Medulla oblongata (tissue), 1 donor: ENCODE results near the gene NKX2-4.
"Not testable (repeated sequence)": the region's sequence is repeated elsewhere in the genome, so short reads cannot be mapped to it uniquely, and the experiment has no call there.

ENCODE experiments used
- DNase-seq: peaks from one replicate; pipeline ENCODE4 v3.0.0-alpha.2; 2015; ENCODE audit errors: extremely low spot score

NKX2-4 gene

GRCh38 chr20:21397341-21398108, at the start of gene NKX2-4:
Gene NKX2-4, minus strand, starts transcription at chr20:21397526. Its CDS starts 127 bp downstream, at chr20:21397399.
- DNase-seq, result no peak

- no peak for DNase-seq
These were observed 40.5 kb upstream of the NKX2-4 start for GRCh38 chr20:21437816-21438215.

GRCh38 chr20:21437248-21437647, 39.9 kb upstream of the NKX2-4 start:
- no peak for DNase-seq

DNA sequence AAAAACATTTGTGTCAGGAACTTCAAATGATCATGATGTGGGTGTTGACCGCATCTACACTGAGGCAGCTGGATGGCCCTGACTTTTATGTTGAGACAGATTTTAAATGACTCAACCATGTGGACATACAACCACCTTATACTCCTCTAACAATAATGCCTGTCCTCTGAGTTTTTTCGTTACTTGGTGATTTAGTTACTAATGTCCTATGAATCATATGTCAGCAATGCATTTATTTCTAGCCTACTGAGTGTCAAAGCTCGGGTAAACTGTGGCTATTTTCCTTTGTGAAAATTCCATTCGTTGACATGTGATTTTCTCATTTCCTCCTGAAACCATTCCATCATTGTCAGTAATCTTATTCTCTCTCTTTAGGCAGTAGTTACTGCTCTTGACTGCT, 38.9 kb upstream of the NKX2-4 start:
- DNase-seq, result no peak

- DNase-seq, result no peak
These were observed 38.2 kb upstream of the NKX2-4 start for GRCh38 chr20:21435576-21435975.

DNA sequence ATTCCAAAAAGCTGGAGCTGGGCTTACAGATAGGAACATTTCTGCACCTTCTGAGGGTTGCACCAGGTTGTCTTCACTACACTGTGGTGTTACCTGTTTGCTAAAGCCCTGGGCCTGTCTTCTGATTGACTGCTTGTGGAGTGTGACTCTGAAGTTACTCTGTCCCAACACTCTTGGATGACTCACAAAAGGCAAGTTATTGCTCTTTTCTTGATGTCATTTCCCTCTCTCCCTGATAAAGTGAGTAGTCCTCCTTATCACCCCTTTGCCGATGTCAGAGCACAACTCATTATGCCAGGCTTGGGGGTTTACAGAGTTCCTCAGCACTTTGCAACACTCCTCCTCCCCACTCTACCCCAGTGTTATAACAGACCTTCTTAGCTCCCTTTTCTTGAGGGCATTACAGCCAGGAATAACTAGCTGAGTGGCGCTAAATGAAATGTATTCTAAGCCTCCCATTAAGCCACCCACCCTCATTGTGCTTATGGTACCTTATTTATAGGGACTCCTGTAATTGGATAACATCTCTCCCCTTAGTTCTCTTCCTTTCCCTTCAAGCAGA, 36.1 kb upstream of the NKX2-4 start:
- DNase-seq, result no peak

DNA sequence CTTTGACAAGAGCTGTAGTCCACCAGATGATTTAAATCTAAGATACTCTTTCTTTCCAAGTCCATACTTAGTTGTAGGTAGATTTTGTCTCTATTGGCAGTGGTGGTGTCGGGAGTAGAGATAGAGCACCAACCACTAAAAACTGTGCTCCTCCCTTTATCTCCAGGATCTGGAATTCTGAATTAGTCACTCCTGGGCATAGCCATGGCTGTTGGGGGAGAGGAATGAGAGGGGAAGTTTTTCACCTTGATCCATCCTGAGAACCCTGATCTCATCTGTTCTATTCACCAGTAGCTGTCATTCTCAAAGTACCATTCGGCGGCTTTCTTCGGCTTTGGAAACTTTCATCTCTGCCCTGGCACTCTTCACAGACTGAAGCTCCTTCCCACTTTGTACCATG, 35.6 kb upstream of the NKX2-4 start:
- DNase-seq, result no peak

GRCh38 chr20:21430020-21430419, 32.7 kb upstream of the NKX2-4 start:
- DNase-seq, result no peak

DNA sequence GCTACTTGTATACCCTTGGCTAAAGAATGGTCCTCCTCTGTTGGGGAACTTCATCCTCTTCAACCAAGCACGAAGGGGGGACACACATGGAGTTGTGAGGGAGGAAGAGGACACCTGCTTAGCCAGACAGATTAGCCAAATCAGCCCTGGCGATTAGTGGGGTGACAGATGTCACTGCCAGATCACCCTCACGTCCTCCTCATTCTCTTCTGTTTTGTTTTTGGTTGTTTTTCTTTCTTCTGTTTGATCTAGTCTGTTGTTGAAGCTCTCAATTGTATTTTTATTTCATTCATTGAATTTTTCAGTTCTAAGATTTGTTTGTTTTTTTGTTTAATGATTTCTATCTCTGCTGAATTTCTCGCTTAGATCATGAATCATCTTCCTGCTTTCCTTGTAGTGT, 27.5 kb upstream of the NKX2-4 start:
- no peak for DNase-seq

GRCh38 chr20:21423712-21424111, 26.4 kb upstream of the NKX2-4 start:
- not testable (repeated sequence) for DNase-seq

- DNase-seq, result no peak
These were observed 24.4 kb upstream of the NKX2-4 start for GRCh38 chr20:21421601-21422236.

DNA sequence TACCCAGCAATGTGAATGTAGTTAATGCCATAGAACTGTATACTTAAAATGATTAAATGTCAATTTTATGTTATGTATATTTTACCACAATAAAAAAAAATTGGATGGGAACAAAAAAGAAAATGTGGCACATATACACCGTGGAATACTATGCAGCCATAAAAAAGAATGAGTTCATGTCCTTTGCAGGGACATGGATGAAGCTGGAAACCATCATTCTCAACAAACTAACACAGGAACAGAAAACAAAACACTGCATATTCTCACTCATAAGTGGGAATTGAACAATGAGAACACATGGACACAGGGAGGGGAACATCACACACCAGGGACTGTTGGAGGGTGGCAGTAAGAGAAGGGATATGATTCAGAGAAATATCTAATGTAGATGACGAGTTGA, 21.8 kb upstream of the NKX2-4 start:
- not testable (repeated sequence) for DNase-seq

- not testable (repeated sequence) for DNase-seq
These were observed 16.7 kb upstream of the NKX2-4 start for GRCh38 chr20:21413996-21414395.

- DNase-seq, result no peak
These were observed 14.4 kb upstream of the NKX2-4 start for GRCh38 chr20:21411725-21412124.

GRCh38 chr20:21399005-21399475, 1.7 kb upstream of the NKX2-4 start:
- DNase-seq, result no peak

DNA sequence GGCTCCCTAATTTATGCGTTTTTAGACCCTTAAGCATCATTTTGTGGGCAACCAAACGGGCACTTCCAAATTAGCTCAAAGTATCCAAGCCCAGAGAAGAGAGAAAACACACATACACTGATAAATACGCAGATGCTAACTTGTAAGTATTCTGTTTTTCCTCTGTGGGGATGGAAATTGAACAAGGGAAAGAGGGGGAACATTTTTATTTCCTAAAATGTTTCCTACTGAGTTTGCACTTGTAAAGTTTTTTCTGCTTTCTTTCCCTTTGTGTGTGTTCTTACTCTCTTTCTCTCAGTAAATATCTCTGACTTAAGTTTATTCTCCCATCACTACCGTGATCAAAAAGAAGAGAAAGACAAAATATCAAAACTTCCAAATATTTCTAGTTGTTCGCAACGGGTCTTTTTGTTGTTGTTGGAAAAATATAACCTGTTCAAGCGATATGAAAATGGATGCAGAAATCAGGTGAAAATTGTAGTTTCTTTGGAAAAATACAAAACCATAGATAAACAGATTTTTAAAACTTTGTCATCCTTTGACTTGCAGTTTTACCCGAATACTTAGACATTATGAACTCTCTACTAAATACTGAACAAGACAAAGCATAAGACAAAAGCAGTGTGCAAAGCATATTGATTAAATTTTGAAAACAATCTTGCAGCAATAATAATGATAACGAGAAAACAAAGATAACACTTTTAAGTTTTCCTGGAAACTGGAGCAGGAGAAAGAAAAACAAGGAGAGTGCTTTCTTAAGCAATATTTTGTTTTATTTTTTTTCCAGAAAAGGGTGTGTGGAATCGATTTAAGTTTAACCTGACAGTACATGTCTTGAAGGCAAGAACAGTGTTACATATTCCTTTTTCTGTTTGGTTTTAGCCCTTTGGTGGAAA, 1.0 kb upstream of the NKX2-4 start:
- no peak for DNase-seq

GRCh38 chr20:21396599-21397340, 556 bp downstream of the NKX2-4 start:
- no peak for DNase-seq

DNA sequence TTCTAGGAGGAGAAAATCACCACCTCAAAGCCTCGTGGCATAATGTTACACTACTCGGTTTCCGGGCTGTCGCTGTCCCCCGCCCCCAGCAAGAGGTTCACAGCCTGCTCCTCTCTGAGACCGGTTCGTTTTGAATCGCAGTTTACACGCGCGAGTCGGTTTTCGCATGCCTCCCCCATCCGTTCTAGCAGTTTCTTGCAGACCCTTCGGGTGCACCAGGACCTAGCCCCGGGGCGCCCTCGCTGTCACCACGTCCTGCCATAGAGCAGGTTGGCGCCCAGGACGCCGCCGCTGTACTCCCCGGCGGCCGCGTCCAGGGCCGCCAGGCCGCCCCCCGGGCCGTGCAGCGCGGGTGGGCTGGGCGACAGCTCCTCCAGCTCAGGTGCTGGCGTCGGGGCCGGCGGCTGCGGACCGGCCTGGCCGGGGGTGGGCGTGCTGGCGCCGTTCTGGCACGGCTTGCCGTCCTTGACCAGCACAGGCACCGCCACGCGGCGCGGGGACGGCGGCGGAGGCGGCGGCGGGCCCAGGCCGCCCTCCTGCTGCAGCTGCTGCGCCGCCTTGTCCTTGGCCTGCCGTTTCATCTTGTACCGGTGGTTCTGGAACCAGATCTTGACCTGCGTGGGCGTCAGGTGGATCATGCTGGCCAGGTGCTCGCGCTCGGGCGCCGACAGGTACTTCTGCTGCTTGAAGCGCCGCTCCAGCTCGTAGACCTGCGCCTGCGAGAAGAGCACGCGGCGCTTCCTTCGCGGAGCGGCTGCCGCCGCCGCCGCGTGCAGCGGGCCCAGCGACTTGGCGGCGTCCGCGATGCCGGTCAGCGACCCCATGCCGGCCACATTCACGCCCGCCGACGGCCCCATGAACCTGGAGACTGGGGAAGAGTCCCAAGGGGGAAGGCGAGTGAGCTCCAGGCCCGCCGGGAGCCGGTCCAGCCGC, 1.4 kb downstream of the NKX2-4 start:
- DNase-seq, result no peak

GRCh38 chr20:21395051-21395665, 2.2 kb downstream of the NKX2-4 start:
- DNase-seq, result no peak

DNA sequence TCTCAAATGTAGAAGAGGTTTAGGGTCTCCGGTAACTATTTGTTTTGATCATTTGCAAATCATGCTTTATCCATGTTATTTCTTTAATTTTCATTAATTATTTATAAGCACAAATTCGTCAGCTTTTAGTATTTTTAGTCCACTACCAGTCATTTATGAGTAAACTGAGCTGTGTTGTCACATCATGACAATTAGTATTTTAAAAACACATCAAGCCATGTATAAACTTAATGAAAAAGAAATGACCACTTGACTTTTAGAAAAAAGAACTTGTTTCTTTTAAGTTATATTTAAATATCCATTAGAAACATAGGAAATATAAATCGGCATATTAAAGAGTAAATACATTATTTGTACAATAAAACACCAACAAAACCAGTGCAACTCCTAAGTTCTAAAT, 2.8 kb downstream of the NKX2-4 start:
- no peak for DNase-seq
